Measurements from ENCODE around the gene CALML5. TPM values are rescaled to one million over a fixed set of nuclear protein-coding genes. Genes with fewer than 3 reads are reported as not detected.
A peak's percentile ranks its signal among the peaks of the same experiment; 100 is the strongest.

The CALML5 gene
- total RNA-seq, 1 donor from 2014 or later: not detected

DNA sequence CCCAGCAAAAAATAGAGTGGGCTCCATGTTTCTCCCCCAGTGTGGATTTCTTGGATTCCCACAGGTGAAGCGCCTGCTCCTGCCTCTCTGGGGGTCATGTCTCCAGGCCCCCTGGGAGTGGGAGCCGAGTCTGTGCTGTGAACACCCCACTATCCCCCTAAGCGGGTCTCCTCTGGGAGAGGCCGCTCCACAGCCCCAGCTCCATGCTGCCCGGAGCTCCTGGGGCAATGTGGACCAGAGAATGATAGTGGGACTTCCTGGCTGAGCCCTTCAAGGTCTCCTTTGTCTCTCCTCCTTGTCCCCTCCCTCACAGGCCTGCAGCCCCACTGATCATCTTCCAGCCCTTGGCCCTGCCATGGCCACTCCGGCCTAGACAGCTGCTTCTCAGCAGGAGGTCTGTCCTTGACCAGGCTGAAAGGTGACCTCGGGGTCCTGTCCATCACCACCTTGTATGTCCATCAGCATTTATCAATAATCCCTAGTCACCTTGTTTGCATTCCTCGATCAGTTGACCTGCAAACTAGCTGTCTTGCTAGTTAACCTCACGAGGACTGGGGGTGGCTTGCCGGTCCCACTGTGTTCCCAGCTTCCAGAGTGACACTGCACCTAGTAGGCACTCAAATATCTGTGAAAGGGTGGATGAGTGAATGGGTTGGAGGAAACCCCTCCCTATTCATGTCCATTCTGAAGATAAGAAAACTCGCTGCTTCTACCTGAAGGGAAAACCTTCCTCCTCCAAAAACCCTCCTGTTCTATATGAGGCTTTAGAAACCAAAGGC is 24.6 kb upstream of the CALML5 start:
- ATAC-seq: no peak
- intact Hi-C loops (cut with DNase I): no loop called here
- no peak for DNase-seq (ENCODE audit: low spot score)

DNA sequence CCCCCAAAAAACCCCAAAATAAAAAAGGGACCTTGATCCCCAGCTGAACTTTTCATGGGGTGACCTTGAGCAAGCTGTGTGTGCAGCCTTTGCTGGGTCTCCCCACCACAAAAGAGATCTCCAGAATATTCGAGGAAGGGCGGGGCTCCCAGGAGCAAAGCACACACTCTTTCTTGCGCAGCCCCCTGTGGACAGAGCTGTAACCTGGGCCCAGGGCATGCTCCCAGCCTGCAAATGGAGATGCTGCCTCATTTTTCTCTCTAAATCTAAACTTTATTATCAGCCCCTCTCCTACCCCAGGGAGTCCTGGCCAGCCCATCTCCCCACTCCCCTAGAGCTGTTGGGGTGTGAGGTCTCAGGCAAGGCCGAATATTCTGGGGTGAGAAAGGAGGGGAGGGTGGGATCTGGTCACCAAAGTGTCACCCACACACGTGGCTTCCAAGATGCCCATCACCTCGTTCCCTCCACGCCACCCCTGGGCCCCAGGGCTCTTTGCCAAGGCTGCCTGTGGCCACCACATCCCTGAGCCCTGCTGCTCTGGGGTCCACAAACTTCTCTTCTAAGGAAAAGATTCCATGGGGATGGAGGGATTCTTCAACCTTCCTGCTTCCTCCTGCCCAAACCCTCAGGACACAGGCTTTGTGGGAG is 23.7 kb upstream of the CALML5 start:
- intact Hi-C loops (cut with DNase I): no loop called here
- peak; percentile 53 for DNase-seq (ENCODE audit: low spot score)
- ATAC-seq: no peak

DNA sequence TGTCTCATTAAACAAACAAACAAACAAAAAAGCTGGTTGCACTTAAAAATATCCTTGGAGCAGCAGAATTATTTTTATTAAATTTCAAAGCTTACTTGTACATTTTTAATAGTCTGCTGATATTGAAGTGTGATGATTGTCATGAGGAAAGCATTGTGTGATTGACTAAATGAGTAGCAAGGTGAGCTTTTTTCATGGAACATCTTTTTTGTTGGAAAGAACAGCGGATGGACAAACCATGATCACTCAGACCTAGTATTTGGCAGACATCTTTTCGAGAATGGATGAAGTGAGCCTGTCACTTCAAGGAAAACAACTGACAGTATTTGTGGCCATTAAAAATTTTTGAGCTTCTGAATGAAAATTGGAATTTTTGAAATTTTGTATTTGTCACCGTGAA is 19.7 kb upstream of the CALML5 start:
- no peak for DNase-seq (ENCODE audit: low spot score)
- ATAC-seq: no peak
- intact Hi-C loops (cut with DNase I): no loop called here

DNA sequence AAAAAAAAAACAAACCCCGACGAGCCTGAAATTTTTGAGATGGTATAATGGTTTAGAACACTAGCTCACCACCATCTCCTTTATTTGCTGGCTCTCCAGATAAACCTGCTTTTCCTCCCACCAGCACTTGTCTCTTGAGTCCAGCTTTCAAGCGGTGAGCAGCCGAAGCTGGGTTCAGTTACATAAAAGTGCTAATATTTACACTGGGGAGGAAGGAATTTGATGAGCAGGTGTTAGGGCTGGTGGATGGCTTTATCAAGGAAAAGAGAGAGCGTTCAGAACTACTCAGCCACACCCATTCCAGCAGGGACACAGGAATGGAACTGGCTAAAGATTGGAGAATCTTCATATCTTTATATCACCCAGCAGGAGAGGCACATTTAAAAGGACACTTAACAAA is 18.8 kb upstream of the CALML5 start:
- intact Hi-C loops (cut with DNase I): no loop called here
- DNase-seq (ENCODE audit: low spot score) (peak; percentile 9), ATAC-seq (no peak)

DNA sequence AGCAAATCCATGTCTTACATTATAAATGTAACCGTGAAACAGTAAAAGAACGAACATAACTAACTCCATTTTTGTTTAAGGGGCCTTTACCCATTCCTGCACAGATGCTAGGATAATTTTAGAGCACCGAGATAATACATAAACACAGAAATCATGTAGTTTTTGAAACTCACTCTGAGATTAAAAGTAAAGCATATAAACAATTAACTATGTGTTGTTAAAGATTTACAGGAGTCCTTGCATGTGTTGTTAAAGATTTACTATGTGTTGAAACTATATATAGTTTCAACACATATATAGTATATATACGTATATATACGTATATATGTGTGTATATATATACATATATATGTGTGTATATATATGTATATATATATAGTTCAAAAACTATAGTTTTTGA is 18.2 kb upstream of the CALML5 start:
- intact Hi-C loops (cut with DNase I): no loop called here
- no peak for DNase-seq (ENCODE audit: low spot score)
- no peak for ATAC-seq

DNA sequence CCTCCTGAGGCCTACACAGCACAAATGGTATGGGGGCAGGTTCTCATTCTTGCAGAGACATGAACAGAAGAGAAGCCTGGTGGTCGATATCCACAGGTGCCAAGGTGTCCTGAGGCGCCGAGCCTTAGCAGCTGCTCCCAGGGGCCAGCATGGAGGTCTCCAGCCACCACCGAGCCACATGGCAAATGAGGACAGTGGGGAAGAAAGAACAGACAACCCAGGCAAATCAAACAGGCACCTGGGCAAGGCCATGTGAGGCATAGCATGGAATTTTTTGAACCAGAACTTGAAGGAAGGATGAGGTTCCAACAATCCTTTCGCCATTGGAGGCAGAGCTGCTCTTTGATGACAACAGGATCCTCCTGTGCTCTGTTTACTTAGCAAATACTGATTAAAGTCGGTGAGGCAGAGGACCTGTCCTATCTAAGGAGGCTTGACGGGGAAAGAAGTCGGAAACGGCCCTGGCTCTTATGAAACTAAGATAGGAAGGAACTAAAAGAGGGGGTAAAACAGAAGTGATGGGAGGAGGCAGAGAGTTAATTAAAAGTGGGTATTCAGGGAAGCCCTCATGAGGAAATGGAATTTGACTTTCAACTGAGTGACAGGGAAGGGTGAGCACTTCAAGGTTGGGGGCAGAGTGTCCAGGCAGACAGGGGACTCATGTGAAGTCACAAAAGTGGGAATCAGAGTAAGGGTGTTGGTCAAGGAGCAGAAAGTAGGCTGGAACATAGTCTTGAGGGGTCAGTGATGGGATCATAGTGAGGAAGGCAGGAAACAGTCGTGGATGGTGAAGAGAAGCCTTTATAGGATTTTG is 16.8 kb upstream of the CALML5 start:
- intact Hi-C loops (cut with DNase I): no loop called here
- ATAC-seq (no peak), DNase-seq (ENCODE audit: low spot score) (no peak)

DNA sequence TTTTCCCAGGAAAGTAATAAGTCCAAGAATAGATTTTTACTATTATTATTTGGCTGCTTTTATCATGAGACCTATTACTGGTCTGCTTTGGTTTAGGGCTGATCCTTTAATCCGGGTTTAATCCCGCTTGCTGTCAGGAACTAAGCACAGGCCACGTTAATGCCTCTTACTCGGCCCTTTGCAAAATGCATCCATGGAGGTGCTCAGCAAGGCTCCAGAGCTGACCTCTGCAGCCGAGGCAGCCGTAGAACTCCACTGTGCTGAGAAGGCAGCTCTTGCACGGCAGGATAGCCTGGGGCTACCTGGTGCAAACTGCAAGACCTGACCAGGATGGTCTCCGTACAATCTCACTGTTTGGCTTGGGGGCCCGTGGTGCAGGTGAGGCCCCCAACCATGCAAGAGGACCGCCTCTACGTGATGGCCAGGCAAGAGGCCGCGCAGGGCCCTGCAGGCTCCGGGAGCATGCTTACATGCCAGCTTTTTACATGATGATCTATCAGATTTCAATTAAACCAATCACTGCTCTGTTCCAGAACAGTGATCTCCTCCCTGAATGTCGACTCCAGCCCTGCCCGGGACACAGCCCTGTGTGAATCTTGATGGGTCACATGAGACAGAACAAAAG is 15.0 kb upstream of the CALML5 start:
- ATAC-seq (no peak), DNase-seq (ENCODE audit: low spot score) (no peak)
- intact Hi-C loops (cut with DNase I): no loop called here

DNA sequence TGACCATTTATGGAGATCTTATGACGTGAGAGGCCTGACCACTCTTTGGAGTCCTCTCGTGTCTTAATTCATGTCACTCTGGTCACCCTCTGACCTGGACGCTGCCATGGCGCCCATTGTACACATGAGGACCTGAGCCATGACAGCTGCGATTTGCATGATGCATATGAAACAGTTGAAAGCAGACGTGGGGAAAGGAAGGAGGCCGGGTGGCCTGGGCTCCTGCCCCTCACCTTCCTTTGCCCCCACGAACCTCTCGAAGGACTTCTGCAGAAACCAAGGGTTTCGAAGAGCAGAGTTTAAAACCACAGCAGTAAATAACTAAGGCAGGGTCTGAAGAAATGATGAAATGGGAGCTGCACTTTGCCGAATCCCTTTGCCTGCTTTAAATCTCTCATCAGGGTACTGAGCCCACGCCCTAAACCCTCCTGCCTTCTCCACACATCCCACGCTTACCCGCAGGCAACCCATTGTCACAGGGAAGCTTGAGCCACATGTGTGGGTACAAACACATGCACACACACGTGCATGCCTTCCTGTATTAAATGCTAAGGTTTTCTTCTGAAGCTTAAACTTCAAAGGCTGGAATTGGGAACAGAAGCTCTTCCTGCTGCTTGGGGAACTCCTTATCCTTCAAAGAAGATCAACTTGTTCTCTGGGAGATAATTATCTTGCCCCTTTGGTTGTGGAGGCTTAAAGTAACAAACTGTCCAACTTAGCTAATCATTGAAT is 13.7 kb upstream of the CALML5 start:
- no peak for DNase-seq (ENCODE audit: low spot score)
- intact Hi-C loops (cut with DNase I): no loop called here
- ATAC-seq: no peak

DNA sequence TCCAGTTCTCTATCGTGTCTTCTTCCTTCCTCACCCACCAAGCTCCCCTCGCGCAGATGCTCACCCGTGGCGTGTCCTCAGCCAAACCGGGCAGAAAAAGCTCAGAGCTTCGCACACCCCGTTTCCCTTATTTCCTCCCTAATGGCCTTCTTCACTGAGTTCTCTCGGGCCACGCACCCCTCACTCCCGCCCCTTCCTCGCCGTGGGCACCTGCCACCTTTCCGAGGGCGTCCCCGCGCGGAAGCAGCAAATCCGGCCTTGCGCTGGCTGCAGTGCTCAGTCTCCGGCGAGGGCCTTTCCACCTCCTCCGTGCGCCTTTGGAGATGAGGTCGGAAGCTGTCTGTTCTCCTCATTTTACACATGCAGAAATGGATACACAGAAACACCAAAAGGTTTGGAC is 13.0 kb upstream of the CALML5 start:
- intact Hi-C loops (cut with DNase I): no loop called here
- no peak for DNase-seq (ENCODE audit: low spot score)
- no peak for ATAC-seq

DNA sequence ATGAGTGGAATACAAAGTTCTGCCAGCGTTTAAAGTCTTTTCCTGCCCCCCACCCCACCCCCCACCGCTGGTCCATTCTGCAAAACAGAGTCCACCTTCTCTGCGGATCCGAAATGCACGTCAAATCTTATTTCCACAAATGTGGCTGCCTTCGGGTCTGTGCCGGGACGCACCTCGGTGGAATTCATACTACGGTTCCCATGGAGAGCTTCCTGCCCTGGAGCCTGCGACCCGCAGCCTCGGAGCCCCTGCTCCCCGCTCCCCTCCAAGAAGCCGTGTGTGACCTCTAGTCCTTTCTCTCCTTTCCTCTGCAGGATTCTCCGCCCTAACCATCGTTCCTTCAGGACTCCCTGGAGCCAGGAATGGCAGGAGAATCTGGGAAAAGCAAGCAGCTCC is 12.5 kb upstream of the CALML5 start:
- ATAC-seq (no peak), DNase-seq (ENCODE audit: low spot score) (no peak)
- intact Hi-C loops (cut with DNase I): no loop called here

DNA sequence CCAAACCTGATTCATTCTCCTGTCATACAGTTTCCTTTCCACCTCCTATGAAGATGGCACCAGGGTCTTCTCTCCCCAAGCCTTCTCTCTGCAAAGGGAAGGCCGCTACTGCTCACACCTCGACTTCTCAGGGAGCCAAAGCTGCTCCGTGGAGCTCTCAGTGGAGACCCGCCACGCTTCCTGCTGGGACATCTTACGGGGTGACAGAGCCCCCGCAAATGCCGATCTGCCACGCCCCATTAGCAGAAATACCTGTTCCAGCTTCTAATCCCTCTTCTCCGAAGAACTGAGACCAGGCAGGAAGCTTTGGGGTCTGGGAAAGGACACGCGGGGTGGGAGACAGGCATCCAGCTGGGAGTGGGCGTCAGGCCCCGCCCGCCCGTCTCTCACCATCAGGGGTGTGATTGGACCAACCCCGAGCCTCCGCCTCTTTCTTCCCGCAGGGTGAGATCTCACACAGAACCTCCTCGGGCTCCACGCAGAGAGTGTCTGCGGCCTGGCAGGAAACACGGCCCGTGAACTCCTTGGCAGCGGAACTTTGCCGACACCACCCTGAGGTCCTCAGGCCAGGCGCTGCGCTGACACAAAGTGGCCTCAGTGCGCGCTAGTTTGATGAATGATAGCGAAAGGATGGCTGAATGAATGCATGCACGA is 12.0 kb upstream of the CALML5 start:
- no peak for DNase-seq (ENCODE audit: low spot score)
- no peak for ATAC-seq
- intact Hi-C loops (cut with DNase I): no loop called here

DNA sequence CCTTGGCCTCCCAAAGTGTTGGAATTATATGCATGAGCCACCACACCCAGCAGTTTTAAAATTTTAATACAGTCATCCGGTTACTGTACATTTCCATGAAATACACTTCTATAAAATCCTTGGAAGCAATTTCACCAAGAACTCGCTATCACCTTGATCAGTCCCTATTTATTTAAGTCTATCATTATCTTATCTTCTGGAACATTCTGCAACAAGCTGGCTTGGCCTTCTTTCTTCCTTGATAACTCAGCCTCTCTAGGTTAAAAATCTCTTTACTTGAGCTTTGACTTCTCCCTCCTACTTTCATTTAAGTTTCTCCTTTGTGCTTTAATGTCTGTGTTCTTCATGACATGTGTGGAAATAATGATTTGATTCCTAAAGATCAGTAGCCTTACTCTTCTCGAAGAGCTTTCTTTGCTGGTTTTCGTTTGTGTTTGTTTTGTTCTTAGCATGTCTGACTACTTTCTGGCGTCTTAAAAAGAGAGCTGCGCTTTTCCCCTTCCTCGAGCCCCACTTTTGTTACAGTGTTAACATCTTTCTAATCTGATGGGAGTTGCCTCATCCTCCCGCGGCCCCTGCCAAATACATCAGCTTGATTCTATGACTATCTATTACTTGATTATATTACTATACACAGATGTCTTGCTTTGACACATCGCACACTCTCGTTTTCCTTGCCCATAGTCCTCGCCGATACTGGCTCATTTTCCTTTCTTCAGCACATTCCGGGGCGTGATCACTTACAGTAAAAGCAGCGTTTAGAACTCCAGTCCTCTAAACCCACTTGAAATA is 11.1 kb upstream of the CALML5 start:
- intact Hi-C loops (cut with DNase I): no loop called here
- ATAC-seq (peak; percentile 43), DNase-seq (ENCODE audit: low spot score) (no peak)

DNA sequence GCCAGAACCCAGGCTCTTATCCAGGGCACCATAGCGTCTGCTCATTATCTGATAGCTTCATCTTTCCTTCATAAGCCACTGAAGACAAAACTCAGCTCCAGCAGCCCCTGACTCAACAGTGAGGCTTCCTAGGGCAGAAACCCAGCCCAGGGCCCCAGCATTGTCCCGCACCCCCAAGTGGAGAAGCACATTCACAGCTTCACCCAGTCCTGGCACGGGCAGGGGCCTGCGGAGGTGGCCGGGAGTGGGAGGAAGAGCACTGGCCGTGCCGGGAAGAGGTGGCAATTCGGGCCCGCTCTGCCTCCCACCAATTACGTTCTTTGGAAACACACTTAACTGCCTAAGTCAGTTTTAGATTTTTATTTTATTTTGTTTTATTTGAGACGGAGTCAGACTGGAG is 10.3 kb upstream of the CALML5 start:
- no peak for ATAC-seq
- DNase-seq (ENCODE audit: low spot score): no peak
- intact Hi-C loops (cut with DNase I): no loop called here

DNA sequence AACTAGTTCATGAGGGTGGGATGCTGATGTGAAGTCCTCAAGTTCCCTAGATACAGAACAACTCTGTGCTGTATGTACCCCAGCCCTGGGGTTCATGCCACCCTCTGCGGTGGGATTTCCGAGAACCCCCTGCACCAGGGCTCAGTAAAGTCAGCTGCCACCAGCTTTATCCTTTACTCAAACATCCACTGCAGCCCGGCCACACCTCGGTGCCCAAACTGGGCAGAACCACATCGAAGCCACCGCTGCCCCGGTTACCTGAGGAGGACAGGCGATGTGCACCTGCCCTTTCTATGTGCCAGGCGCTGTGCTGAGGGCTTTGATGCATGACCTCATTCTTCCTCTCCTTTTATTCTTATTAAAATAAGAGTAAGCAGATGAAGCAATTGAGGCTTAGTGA is 9.9 kb upstream of the CALML5 start:
- no peak for DNase-seq (ENCODE audit: low spot score)
- intact Hi-C loops (cut with DNase I): no loop called here
- no peak for ATAC-seq

DNA sequence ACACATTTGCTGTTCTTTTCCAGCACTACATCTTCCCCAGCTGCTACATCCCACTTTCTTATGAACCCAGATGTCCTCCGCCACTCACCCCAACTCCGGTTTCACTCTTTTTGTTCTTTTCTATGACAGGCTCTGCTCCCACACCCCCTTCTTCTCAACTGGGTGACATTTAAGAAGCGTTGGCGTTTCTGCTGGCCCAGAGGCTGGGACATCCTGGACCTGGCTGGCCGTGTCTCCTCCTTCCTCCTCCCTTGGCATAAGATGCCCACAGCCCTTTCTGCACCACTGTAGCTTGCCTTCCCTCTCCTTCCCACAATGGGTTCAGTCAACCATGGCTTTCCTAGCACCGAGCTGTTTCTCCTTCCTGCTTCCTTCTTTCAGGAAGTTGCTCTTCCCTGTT is 9.4 kb upstream of the CALML5 start:
- intact Hi-C loops (cut with DNase I): no loop called here
- DNase-seq (ENCODE audit: low spot score): no peak

DNA sequence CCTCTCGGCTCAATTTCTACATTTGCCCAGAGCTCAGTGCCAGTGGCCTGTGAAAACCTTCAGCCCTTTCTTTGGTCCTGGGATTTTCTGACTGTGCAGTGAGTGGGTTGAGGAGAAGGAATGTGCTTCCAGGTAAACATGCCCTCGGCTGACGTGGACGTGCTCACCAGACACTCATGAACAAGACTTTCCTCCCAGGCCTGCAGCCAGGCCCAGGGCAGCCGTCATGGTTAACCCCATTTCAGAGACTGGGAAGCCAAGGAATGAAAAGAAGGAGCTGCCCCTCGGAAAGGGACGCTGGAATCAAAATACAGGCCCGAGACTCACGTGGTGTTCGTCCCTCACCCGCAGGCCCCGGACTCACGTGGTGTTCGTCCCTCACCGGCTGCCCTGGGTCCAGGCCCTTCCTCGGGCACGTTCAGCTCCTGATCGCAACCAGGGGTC is 8.8 kb upstream of the CALML5 start:
- no peak for ATAC-seq
- intact Hi-C loops (cut with DNase I): no loop called here
- peak; percentile 34 for DNase-seq (ENCODE audit: low spot score)

More for the DNA sequence above, 9.4 kb upstream of the CALML5 start:
- no peak for ATAC-seq

DNA sequence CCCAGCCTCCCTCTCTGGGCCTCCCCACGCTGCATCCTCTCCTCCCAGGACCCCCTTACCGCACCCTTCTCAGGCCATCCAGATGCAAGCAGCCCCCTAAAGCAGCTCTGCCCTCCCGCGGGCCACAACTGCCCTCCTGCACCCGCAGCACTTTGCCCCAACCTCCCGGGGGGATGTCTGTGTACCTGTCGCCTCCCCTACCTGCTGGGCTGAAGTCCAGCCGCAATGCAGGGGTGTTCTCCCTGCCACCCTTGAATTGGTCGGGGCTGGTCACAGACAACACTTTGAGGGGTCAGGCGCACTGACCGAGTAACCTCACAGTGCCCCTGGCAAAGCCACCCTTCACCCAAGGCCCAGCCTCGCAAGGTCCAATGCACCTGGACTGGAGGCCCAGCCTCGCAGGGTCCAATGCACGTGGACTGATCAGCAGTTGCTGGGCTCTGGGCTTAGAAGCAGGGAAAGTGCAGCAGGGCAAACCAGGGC is 8.3 kb upstream of the CALML5 start:
- intact Hi-C loops (cut with DNase I): no loop called here
- DNase-seq (ENCODE audit: low spot score) (peak; percentile 47), ATAC-seq (no peak)

All from sciatic nerve (tissue), 2 donors.